SKM-1 treated with dmso at 0.1 percent for 144 hours (cell line): ENCODE results near the gene SMPDL3B.
"Not testable (repeated sequence)": the region's sequence is repeated elsewhere in the genome, so short reads cannot be mapped to it uniquely, and the experiment has no call there.

Experiments
- DNase-seq: peaks from one replicate; lab custom pipeline; 2025; ENCODE audit not compliant: unreplicated experiment; lab: John Stamatoyannopoulos, UW

The SMPDL3B gene

DNA sequence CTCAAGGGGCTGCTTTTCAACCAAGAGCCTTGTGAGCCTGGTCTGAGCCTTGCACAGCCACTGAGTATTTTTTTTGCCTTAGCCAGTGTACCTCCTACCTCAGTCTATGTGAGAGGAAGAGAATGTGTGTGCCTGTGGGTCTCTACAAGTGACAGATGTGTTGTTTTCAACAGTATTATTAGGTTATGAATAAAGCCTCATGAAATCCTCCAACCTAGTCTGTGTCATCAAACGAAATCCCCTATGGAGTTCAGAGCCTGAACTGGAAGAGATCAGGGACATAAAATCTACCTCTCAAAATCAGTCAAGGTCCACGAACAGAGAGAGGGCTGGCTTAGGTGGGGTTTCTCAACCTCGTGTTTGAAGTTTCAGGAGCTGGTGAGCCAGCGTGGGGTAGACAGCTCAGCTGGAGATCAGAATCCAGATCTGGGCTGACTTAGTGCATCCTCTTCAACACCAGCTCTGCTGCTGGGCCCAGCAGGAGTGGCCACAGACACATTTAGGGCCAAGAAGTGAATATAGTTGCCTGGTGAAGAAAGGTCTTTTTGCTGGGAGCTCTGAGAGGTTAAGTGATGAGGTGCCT, 33.2 kb downstream of the SMPDL3B start:
- DNase-seq = no peak

GRCh38 chr1:27968692-27969091, 33.9 kb downstream of the SMPDL3B start:
- DNase-seq = no peak

- no peak for DNase-seq
Observed at GRCh38 chr1:27970401-27970800, 35.6 kb downstream of the SMPDL3B start.

GRCh38 chr1:27971674-27972073, 36.9 kb downstream of the SMPDL3B start:
- DNase-seq = no peak

DNA sequence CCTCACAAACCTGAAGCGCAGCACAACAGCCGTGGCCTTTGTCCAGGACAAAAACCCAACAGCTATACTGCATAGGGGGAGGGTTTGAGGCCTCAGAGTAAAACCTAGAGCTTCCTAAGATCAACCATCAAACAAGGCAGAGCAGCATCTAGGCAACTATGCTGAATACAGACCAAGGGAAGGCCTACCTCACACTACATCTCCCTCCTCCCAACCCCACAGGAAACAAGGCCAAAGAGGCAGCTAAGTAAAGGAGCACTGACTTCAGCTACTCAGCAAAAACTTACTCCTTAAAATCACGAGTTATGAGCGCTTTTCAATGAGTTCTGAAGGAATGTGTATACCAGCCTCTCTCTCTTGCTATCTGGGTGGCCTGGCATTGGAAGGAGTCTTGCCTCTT, 37.3 kb downstream of the SMPDL3B start:
- no peak for DNase-seq

- DNase-seq = no peak
Observed at GRCh38 chr1:27973771-27974416, 39.1 kb downstream of the SMPDL3B start.

DNA sequence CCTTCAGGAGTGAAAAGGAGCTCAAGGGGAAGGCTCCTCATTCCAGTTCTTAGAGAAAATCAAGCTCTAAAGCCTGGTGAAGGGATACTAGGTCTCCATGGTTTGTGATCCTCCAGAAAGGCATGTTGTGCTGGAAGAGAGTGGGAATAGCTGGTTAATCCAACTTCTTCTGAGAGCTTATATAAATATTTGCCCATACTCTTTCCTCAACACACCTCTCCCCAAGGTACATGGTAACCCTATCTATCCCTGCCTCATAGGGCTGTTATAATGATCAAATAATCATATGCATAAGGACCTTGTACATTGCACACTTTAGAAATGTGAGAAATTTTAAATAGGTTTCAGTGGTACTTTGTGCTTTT, 39.6 kb downstream of the SMPDL3B start:
- no peak for DNase-seq

- peak; percentile 74 for DNase-seq
Observed at GRCh38 chr1:27979151-27979858, 44.5 kb downstream of the SMPDL3B start.

DNA sequence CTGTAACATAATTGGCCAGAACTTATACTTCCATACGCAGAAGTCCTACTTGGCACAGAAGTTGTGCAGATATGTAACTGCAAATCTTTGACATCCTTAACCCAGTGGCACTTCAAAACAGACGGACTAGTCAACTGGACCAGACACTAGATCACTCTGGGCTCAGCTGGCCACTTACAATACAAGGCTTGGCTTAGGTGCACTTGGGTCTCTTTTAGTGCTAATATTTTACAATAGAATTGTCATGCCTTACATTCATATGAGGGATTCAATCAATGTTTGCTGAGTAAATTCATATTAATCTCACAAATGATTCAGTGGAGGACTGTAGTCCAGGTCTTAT, 45.0 kb downstream of the SMPDL3B start:
- no peak for DNase-seq

GRCh38 chr1:27980216-27980845, 45.5 kb downstream of the SMPDL3B start:
- no peak for DNase-seq

GRCh38 chr1:27981145-27981544, 46.3 kb downstream of the SMPDL3B start:
- DNase-seq = no peak

GRCh38 chr1:27990920-27991537, 56.2 kb downstream of the SMPDL3B start:
- no peak for DNase-seq

DNA sequence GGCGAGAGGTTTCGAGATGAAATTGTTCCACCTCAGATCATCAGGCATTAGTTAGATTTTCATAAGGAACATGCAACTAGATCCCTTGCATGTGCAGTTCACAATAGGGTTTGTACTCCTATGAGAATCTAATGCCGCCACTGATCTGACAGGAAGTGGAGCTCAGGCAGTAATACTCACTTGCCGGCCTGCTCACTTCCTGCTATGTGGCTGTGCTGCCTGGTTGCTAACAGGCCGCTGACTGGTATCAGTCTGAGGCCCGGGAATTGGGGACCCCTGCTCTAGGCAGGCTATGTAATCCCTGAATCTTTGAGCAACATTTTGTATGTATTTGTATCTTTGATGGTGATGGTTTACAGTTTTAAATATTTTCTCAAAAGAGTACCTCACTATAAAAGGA, 57.5 kb downstream of the SMPDL3B start:
- DNase-seq = no peak

DNA sequence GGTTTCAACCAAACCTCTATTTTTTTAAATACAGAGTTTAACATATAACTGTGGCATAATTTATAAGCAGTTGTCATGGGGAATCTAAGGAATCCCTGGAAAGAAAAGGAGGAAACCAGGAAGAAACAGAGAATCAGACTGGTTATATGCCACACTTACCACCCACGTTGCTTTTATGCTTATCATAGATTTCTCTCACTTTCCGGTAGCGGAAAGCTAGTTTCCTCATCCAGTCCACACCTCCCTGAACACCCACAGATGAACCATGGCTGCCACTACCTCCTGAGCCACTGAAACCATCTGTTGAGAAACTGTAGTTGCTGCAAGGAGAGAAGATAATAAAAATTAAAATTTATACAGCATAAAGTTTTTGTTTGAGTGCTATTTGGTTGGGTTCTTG, 58.4 kb downstream of the SMPDL3B start:
- no peak for DNase-seq

DNA sequence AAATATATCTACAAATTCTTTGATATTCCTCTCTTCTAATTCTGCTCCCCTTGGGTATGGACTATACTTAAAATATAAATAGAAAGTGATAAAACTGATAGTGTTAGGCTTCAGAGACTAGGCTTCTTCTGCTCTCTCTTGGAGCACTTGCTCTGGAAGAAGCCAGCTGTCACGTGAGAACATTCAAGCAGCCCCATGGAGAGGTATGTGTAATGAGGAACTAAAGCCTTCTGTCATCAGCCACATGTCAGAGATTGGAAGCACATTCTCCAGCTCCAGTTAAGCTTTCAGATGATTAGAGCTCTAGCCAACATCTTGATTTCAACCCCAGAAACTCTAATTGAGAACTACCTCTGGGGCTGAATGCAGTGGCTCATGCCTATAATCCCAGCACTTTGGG, 59.3 kb downstream of the SMPDL3B start:
- DNase-seq = no peak

DNA sequence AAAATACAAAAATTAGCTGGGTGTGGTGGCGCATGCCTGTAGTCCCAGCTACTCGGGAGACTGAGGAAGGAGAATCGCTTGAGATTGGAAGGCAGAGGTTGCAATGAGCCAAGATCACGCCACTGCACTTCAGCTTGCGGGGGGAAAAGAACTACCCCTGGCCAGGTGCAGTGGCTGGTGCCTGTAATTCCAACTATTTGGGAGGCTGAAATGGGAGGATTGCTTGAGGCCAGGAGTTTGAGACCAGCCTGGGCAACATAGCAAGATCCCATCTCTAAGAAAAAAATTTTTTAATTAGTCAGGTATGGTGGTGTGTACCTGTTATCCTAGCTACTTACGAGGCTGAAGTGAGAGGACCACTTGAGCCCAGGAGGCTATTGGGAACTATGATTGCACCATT, 59.7 kb downstream of the SMPDL3B start:
- DNase-seq = not testable (repeated sequence)

- DNase-seq = no peak
Observed at GRCh38 chr1:27999055-27999454, 64.3 kb downstream of the SMPDL3B start.

DNA sequence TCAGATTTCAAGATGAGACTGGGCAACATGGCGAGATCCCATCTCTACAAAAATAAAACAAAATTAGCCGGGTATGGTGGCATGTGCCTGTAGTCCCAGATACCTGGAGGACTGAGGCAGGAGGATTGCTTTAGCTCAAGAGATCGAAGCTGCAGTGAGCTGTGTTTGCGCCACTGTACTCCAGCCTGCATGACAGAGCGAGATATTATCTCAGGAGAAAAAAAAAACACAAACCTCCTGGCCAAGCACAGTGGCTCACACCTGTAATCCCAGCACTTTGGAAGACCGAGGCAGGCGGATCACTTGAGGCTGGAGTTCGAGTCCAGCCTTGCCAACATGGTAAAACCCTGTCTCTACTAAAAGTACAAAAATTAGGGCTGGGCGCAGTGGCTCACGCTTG, 67.8 kb downstream of the SMPDL3B start:
- no peak for DNase-seq

DNA sequence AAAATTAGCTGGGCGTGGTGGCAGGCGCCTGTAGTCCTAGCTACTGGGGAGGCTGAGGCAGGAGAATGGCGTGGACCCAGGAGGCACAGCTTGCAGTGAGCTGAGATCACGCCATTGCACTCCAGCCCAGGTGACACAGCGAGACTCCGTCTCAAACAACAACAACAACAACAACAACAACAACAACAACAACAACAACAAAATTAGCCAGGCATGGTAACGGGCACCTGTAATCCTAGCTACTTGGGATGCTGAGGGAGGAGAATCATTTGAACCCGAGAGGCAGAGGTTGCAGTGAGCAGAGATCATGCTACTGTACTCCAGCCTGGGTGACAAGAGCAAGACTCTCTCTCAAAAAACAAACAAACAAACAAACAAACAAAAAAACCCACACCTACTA, 68.3 kb downstream of the SMPDL3B start:
- not testable (repeated sequence) for DNase-seq
